8988T (cell line): Measurements from ENCODE around the gene RSPH10B2.
"Not testable (repeated sequence)": the region's sequence is repeated elsewhere in the genome, so short reads cannot be mapped to it uniquely, and the experiment has no call there.

Source experiments
- DNase-seq: peaks from one replicate; pipeline ENCODE4 v3.0.0; 2011

The RSPH10B2 gene

GRCh38 chr7:6843654-6844053 is 89.8 kb downstream of the RSPH10B2 start:
- DNase-seq, result not testable (repeated sequence)

GRCh38 chr7:6845971-6846449 is 92.1 kb downstream of the RSPH10B2 start:
- not testable (repeated sequence) for DNase-seq

DNA sequence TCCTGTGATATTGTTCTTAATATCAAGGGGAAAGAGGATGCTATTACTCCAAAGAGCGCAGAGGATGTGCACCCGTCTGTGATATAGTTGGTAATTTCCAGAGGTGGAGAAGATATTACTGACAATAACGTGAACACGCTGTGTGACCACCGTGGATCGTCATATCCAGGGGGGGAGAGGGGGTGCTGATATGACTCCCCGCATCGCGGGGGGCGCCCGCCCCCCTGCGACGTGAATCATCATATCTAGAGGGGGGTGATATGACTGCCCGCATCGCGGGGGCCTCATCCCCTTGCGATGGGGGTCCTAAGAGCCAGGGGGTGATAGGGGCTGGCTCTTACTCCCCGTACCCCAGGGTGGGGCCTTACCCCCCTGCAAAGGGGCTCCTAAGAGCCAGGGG is 93.8 kb downstream of the RSPH10B2 start:
- not testable (repeated sequence) for DNase-seq
